ENCODE data around the gene UBE2E1.

GRCh38 chr3:23835087-23835486 is 29.3 kb downstream of the UBE2E1 start:
- TF ChIP-seq POLR2A (IDR thresholded peaks at IDR 0.05): no peak
- TF ChIP-seq CTCF (IDR thresholded peaks at IDR 0.05): no peak
- no peak for TF ChIP-seq EP300 (IDR thresholded peaks at IDR 0.05)

Measured in gastroesophageal sphincter (tissue), 3 donors.